ENCODE results near the gene BHLHE40. TPM values are rescaled to one million over a fixed set of nuclear protein-coding genes. Genes with fewer than 3 reads are reported as not detected.

BHLHE40 gene
- 10 to 100 TPM; 15.6 to 52.8 (median 26.5) TPM for polyA plus RNA-seq (ENCODE audit: insufficient read length in 10 of 10)
- long read RNA-seq, donor 1, partial matches to known transcripts = 0 of 6 reads
- long read RNA-seq, donor 1, other reads (novel, unspliced or antisense) = 0 of 6 reads
- long read RNA-seq, donor 2, transcript BHLHE40-201 (5 exons, 3,473 nt) = major isoform, 7 of 17 reads
- long read RNA-seq, donor 2, partial matches to known transcripts = 10 of 17 reads
- long read RNA-seq, donor 2, other reads (novel, unspliced or antisense) = 0 of 17 reads
- long read RNA-seq, donor 3 = 0 reads
- long read RNA-seq, donor 4, partial matches to known transcripts = 7 of 8 reads
- long read RNA-seq, donor 4, other reads (novel, unspliced or antisense) = 0 of 8 reads
- long read RNA-seq, donor 5, partial matches to known transcripts = 22 of 26 reads
- long read RNA-seq, donor 5, other reads (novel, unspliced or antisense) = 0 of 26 reads
- long read RNA-seq, donor 6, transcript BHLHE40-201 (5 exons, 3,473 nt) = major isoform, 6 of 6 reads
- long read RNA-seq, donor 6, partial matches to known transcripts = 0 of 6 reads
- long read RNA-seq, donor 6, other reads (novel, unspliced or antisense) = 0 of 6 reads
- long read RNA-seq, donor 7, partial matches to known transcripts = 5 of 9 reads
- long read RNA-seq, donor 7, other reads (novel, unspliced or antisense) = 0 of 9 reads
- long read RNA-seq, donor 8, partial matches to known transcripts = 0 of 1 reads
- long read RNA-seq, donor 8, other reads (novel, unspliced or antisense) = 0 of 1 reads
- long read RNA-seq, donor 9, partial matches to known transcripts = 6 of 9 reads
- long read RNA-seq, donor 9, other reads (novel, unspliced or antisense) = 0 of 9 reads

DNA sequence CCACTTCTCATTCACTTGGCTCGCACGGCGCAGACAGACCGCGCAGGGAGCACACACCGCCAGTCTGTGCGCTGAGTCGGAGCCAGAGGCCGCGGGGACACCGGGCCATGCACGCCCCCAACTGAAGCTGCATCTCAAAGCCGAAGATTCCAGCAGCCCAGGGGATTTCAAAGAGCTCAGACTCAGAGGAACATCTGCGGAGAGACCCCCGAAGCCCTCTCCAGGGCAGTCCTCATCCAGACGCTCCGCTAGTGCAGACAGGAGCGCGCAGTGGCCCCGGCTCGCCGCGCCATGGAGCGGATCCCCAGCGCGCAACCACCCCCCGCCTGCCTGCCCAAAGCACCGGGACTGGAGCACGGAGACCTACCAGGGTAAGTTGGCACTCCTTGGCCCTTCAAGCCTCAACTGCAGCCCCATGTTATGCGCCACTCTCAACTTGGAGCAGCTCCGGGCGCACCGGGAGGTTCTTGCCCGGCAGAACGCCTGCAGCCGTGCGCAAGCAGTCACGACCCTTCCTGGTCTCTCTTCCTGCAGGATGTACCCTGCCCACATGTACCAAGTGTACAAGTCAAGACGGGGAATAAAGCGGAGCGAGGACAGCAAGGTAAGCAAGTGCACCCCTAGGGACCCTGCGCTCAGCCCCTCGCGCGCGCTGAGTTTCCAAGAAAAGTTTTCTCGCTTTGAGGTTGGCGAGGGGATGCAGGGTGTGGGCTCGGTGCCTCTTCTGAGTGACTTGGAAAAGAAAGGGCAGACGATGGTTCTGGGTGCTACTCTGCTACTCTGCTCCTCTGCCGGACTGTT, at the start of gene BHLHE40:
BHLHE40 (plus strand) TSS at position 10 of the 801 bp plus-strand sequence; CDS start at position 292, 282 bp downstream.
- DNase-seq = peak in 1 of 3 donors; percentile 88

DNA sequence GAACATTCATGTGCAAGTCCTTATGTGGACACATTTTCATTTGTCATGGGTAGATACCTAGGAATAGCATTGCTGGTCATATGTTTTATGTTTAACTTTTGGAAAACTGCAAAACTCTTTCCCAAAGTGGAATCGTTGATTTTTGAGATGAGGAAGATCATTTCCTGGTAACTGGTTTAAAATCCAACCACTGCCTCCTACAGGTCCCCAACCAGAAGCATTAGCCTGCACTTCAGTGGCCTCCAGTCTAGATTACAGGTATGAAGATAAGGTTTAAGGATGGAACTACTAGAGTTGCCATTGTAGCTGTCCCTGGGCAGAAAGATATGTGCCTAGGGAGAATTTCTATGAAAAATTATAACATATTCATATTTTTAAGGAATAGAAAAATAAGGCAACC, 48.7 kb upstream of the BHLHE40 start:
- DNase-seq = no peak

DNA sequence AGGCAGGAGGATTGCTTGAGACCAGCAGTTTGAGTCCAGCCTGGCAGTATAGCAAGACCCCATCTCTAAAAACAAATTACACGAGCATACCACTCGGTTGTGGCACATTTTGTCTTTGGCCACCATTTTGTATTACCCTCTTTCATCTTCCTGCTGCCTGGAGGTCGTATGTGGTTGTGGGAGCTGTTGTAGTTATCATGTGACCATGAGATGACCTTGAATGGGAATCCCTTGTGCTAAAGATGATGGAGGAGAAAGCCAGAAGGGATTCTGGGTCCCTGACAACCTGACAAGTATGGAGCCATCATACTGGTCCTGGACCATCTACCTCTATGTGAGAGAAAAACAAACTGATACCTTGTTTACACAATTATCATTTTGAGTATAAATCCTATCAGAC, 45.2 kb upstream of the BHLHE40 start:
- DNase-seq = no peak

DNA sequence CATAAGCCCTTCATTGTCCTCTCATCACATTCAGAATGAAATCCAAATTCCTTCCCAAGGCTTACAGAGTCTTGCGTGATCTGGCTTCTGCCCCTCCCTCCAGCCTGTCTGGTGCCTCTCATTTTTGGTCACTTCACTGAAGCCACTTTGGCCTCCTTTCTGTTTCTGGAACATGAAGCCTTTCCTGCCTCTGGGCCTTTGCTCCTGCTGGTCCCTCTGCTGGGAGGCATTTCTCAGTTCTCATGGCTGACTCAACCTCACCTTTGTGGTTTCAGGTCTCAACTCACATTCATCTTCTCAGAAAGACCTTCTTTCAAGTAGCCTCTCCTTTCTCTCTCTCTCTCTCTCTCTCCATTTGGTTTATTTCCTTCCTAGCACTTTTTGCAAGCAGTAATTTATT, 43.9 kb upstream of the BHLHE40 start:
- no peak for DNase-seq

DNA sequence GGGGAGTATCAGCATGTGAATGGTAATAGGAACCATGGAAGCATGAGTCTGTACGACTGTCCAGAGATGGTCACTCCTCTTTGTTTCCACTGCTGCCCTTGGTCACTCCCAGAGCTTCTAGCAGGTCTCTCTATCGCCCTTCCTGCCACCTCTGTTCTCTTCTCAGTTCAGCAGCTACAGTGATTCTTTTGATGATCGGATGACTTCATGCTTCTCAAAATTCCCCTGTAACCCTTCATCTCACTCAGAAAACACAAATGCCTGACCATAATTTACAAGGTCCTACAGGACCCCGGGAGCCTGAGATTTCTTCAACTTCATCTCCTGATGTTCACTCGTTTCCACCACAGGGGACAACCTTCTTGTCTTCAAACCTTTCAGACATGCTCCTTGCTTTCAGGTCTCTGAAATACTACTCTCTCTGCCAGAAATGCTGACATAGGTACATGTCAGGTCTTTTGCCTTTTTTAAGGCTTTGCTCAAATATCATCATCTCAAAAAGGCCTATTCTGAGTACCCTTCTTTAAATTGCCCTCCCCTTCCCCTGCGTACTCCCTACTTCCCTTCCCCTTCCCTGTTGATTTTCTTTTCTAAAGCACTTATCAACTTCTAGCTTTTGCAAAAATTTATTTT, 42.1 kb upstream of the BHLHE40 start:
- no peak for DNase-seq

DNA sequence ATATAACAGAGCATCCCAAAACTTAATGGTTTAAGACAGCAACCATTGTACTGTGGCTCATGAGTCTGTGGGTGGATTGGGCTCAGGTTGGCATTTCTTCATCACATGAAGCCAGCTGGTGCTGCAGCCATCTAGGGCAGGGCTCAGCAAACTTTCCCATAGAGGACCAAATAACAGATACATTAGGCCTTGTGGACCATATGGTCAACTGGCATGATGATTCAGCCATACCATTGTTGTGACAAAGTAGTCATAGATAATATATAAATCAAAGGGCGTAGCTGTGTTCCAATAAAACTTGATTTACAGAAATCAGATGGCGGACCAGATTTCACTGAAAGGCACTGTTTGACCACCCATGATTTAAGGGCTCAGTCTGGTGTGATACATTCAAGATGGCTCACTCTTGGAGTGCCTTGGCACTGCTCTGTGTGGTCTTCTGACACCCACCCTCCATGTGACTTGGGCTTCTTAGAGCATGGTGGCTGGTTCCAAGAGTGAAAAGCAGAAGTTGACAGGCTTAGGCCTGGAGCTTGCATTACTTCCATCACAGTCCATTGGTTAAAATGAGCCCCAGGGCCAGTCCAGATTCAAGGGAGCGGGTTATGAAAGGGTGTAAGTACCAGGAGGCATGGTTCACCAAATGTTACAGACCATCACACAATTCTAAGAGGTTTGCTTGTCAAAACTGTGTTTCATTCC, 40.8 kb upstream of the BHLHE40 start:
- no peak for DNase-seq

DNA sequence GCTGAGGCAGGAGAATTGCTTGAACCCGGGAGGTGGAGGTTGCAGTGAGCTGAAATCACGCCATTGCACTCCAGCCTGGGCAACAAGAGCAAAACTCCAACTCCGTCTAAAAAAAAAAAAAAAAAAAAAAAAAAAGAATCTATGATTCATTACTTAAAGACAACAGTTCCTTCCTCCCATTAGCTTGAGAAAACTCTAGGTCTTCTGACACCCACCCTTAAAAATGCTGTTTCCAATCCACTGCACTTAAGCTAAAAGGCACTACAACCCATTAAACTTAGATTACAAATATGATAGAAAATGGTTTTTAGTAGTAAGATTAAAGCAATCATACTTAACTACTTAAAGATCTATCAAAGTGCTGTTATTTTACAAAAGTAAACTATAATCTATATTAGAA, 40.0 kb upstream of the BHLHE40 start:
- DNase-seq = no peak

DNA sequence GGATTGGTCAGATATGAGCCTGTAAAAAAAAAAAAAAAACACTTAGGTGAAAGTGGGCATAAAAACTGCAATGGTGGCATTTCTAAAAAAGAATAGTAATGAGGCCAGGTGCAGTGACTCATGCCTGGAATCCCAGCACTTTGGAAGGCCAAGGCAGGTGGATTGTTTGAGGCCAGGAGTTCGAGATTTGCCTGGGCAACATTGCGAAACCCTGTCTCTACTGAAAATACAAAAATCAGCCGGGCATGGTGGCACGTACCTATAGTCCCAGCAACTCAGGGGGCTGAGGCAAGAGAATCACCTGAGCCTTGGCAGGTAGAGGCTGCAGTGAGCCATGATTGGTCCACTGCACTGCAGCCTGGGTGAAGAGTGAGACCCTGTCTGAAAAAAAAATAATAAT, 38.3 kb upstream of the BHLHE40 start:
- DNase-seq = no peak

DNA sequence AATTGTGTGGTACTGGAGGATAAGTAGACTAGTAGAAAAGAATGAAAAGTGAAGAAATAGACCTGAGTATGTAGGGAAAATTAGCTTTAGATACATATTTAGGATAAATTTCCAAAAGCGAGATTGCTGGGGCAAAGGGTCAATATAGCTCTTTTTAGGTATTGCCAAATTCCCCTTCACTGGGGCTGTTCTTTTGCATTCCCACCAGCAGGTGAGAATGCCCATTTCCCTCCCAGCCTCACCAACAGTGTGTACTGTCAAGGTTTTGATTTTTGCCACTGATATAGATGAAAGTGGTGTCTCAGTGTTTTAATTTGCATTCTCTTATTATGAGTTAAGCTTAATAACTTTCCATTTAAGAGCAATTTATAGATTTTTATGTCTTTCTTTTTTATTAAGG, 35.7 kb upstream of the BHLHE40 start:
- DNase-seq = no peak

DNA sequence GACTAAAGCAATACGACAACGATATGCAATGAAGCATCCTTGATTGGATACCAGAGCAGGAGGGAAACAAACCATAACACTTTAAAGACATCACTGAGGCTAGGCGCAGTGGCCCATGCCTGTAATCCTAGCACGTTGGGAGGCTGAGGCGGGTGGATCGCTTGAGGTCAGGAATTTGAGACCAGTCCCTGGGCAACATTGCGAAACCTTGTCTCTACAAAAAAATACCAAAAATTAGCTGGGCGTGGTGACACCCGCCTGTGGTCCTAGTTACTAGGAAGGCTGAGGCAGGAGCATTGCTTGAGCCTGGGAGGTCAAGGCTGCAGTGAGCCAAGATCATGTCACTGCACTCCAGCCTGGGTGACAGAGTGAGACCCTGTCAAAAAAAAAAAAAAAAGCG, 33.9 kb upstream of the BHLHE40 start:
- no peak for DNase-seq

DNA sequence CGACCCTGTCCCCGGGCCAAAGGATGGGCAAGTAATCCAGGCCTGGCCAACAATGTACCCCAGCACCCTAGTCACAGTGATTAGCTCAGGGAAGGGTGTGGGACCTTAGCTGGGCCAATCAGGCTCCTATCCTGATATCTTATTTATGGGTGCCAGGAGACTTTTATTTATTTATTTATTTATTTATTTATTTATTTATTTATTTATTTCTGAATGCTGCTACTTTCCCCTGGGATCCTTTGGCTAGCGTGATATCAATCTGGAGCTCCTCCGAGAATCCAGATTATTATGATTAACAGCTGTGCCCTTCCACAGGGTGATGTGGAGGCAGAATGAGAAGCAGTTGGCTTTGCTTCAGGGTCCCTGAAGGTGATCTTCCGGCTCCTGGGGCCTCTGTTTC, 32.2 kb upstream of the BHLHE40 start:
- DNase-seq = no peak

DNA sequence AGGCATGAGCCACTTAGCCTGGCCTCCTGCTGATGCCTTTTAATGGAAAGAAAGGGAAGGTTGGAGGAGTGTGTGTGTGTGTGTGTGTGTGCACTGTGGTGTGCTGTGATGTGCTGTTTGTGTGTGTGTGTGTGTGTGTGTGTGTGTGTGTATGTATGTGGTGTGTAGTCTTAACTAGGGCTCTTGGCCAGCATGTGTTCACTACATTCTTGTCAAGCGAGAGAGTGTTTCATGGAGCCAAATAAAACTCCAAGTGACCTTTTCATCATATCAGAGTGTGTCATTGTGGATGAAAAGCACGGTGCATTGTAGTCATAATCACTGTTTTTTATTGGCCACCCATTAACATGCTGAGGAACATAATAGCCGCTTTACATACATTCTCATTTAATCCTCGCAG, 30.8 kb upstream of the BHLHE40 start:
- DNase-seq = peak in 1 of 3 donors; percentile 2

DNA sequence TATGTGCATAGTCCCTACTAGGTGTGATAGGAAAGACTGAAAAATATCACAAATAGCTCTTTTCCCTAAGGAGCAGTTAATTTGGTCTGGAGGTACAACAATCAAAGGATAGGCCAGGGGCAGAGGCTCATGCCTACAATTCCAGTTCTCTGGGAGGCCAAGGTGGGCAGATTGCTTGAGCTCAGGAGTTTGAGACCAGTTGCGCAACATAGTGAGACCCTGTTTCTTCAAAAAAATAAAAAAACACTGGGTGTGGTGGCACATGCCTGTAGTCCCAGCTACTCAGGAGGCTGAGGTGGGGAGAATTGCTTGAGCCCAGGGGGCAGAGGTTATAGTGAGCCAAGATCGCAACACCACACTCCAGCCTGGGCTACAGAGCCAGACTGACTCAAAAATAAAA, 30.2 kb upstream of the BHLHE40 start:
- DNase-seq = no peak

DNA sequence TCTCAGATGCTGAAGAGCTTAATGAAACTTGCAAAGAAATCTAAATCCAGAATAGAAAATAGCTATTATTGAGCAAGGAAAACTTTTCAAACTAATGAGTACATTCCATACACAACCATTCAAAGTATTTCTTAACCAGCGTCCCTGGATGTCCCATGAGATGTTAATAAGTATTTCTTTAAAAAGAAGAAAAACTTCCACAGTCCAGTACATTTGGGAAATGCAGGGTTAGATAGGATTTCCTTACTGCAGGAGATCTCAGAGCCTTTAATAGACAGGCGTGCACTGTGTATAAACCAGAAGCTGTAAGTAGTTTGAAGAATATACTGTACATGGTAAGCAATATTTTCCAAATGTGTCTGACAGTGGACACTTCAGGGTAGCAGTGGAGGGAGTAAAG, 29.6 kb upstream of the BHLHE40 start:
- no peak for DNase-seq

DNA sequence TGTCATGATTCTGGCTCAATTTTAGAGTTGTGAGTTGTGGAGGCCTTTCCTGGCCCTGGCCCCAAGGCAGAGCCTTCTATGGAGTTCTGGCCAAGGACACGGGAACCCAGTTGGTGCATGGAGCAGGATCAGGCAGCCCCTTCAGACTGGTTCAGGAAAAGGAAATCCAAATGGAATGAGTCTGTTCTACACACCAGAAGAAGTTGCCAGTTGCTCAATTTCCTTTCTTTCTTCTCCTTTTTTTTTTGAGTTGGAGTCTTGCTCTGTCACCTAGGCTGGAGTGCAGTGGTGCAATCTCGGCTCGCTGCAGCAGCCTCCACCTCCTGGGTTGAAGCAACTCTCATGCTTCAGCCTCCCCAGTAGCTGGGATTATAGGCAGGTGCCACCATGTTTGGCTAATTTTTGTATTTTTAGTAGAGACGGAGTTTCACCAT, 28.9 kb upstream of the BHLHE40 start:
- DNase-seq = no peak

DNA sequence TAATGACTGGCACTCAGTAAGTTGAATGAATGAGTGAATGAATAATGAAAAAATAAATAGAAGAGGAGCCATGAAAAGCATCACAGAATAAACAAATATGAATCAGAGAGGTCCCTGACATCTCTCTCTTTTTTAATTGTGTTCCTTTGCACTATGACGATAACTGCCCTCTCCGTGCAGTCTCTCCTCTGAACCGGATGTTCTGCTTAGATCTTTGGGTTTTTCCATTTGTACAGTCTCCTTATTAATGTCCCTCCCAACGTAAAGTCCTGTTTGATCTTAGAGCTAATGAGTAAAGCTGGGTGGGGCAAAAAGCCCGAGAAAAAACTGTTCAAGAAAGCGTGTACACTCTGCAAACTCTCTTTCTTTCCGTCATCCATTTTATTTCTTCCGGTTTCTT, 28.3 kb upstream of the BHLHE40 start:
- no peak for DNase-seq

DNA sequence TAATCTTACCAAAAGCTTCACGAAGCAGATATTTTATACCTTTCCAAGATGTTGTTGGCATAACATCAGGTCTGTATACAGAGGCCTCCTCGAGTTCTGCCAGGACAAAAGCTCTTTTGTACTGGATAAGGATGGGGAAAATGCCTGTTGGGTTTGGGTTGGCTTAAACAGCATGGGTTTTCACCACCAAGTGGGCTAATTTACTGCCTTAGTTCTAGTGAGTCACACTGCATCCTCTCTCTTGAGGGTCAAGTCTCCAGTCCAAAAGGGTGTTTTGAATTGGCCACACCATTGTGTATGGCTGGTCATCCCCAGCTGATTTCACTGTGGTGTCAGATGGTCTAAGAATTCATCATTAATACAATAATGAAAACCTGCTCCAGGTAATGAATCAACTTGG, 26.1 kb upstream of the BHLHE40 start:
- DNase-seq = no peak

DNA sequence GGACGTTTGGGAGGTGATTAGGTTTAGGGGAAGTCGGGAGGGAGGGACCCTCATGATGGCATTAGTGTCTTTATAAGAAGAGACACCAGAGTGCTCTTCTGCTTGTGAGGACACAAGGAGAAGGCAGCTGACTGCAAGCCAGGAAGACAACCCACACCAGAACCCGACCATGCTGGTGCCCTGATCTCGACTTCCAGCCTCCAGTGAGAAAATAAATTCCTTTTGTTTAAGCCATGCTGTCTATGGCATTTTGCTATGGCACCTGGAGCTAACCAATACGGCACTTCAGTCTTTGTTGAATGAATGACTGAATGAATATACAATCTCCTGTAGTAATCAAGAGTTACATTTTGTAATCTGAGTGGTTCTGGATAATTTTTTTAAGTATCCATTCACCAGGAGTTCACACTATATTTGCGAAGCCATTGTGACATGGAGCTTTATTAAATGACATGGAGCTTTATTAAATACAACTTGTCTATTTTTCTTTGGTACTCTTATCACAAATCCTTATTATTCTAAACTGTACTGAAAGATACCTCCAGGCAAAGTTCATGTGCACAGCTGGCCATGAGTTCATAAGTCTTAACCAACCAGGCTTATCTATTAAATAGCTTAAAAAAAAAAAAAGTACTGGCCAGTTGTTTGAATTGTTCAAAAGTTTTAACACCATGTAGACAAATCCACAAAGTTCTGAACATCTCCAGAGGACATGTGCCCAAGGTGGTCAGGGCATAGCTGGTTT, 24.8 kb upstream of the BHLHE40 start:
- no peak for DNase-seq

DNA sequence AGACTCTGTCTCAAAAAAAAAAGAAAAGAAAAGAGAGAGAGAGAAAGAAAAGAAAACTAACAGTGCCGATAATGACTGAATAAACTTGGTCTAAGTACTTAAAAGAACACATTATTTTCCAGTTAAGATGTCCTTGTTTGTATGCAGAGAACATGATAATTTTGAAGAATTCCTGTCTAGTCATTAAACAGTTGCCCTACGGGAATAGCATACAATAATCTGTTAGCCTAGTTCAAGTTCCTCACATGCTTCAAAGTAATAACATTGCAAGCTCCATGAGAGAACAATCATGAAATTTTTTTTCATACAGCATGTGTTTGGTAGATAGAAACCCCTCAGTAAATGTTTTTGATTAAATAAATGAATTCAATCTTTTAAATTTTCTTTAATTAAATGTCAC, 23.1 kb upstream of the BHLHE40 start:
- DNase-seq = no peak

DNA sequence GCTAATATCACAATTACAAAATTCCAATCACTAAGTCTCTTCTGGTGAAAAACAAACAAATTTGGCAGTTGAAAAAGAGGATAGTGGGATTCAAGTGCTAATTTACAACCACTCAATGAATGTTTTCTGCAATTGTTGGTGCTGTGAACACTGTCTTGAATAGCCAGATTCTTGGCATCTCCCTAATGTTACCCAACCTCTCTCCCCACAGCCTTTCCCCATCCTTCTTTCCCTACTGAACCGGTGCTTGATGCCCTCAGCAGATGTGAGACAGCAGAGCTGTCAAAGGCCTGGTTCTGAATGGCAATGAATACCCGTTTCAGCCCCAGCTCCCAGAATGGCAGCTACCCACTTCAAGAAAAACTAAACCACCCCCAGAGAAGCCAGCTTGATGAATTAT, 22.5 kb upstream of the BHLHE40 start:
- no peak for DNase-seq

Data from muscle of back (tissue), 13 donors.